PFSK-1 (cell line): Measurements from ENCODE around the gene MAP4K4.

Source experiments
- FOXP2 ChIP-seq: optimal IDR thresholded peaks from 2 replicates; pipeline ENCODE3; 2011; ENCODE audit warnings: borderline replicate concordance, control low read depth, inconsistent platforms; ENCODE audit not compliant: insufficient read depth; ENCODE audit errors: extremely low read length, extremely low read depth
- POLR2AphosphoS5 ChIP-seq: IDR thresholded peaks from 2 replicates; pipeline ENCODE4 v1.6.1; 2012; ENCODE audit warnings: low read depth, mild to moderate bottlenecking, control low read depth, low read length, moderate library complexity
- SIN3A ChIP-seq: IDR thresholded peaks from 2 replicates; pipeline ENCODE4 v1.6.1; 2012; ENCODE audit warnings: mild to moderate bottlenecking, low read length, moderate library complexity, borderline replicate concordance; ENCODE audit not compliant: insufficient read depth
- TAF1 ChIP-seq: IDR thresholded peaks from 2 replicates; pipeline ENCODE4 v1.6.1; 2012; ENCODE audit warnings: low read length, control low read depth, borderline replicate concordance; ENCODE audit not compliant: insufficient read depth
- TF ChIP-seq, protein P1 (sequence below), 2 experiments: IDR thresholded peaks; 2 replicates each; pipeline versions ENCODE4 v1.6.1 to v1.8.0; 2011 to 2012; ENCODE audit warnings: low read depth in 2 of 2, low read length in 2 of 2, control low read depth in 1 of 2, inconsistent platforms in 1 of 2, mild to moderate bottlenecking in 1 of 2, moderate library complexity in 1 of 2; ENCODE audit not compliant: insufficient read depth in 1 of 2

DNA sequence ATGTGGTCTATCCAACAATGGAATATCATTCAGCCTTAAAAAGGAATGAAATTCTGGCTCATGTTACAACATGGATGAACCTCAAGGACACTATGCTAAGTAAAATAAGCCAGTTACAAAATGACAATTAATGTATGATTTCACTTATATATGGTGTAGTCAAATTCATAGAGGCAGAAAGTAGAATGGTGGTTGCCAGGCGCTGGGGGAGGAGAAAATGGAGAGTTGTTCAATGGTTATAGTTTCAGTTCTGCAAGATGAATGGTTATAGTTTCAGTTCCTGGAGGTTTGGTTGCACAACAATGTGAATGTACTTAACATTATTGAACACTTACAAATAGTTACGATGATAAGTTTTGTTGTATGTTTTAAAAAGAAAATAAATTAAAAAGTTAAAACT, 215.0 kb downstream of the MAP4K4 start:
- no peak for TF ChIP-seq FOXP2
- TF ChIP-seq, protein P1, sequence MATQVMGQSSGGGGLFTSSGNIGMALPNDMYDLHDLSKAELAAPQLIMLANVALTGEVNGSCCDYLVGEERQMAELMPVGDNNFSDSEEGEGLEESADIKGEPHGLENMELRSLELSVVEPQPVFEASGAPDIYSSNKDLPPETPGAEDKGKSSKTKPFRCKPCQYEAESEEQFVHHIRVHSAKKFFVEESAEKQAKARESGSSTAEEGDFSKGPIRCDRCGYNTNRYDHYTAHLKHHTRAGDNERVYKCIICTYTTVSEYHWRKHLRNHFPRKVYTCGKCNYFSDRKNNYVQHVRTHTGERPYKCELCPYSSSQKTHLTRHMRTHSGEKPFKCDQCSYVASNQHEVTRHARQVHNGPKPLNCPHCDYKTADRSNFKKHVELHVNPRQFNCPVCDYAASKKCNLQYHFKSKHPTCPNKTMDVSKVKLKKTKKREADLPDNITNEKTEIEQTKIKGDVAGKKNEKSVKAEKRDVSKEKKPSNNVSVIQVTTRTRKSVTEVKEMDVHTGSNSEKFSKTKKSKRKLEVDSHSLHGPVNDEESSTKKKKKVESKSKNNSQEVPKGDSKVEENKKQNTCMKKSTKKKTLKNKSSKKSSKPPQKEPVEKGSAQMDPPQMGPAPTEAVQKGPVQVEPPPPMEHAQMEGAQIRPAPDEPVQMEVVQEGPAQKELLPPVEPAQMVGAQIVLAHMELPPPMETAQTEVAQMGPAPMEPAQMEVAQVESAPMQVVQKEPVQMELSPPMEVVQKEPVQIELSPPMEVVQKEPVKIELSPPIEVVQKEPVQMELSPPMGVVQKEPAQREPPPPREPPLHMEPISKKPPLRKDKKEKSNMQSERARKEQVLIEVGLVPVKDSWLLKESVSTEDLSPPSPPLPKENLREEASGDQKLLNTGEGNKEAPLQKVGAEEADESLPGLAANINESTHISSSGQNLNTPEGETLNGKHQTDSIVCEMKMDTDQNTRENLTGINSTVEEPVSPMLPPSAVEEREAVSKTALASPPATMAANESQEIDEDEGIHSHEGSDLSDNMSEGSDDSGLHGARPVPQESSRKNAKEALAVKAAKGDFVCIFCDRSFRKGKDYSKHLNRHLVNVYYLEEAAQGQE (IDR thresholded peaks at IDR 0.05; ENCODE audit: insufficient read depth in 1 of 2, low read depth in 2 of 2, low read length in 2 of 2), result no peak
- no peak for TF ChIP-seq SIN3A
- no peak for TF ChIP-seq POLR2AphosphoS5
- no peak for TF ChIP-seq TAF1
